ENCODE measurements around the gene KCTD13. TPM values are rescaled to one million over a fixed set of nuclear protein-coding genes. Genes with fewer than 3 reads are reported as not detected.
"Not testable (repeated sequence)": the region's sequence is repeated elsewhere in the genome, so short reads cannot be mapped to it uniquely, and the experiment has no call there.

The KCTD13 gene
- polyA plus RNA-seq, 3 donors = 15.2 to 31.7 (median 16.6) TPM

DNA sequence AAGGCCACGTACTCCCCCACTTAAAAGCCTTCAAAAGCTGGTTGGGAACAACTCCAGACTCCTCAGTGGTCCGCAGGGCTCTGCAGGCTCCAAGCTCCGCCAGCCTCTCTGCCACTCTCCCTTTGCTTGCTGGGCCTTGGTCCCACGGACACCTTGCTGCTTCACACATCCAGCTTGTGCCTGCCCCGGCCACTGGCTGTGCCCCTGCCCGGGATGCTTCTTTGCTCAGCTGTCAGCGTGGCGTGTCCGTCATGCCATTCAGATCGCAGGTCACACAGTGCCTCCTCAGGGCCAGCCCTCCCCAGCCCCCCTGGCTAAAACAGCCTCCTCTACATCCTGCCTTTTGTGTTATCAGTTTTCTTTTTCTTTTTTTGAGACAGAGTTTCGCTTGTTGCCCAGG is 13.9 kb downstream of the KCTD13 start:
- DNase-seq (ENCODE audit: extremely low read depth in 1 of 11, low read depth in 9 of 11, low spot score in 4 of 11) = no peak

DNA sequence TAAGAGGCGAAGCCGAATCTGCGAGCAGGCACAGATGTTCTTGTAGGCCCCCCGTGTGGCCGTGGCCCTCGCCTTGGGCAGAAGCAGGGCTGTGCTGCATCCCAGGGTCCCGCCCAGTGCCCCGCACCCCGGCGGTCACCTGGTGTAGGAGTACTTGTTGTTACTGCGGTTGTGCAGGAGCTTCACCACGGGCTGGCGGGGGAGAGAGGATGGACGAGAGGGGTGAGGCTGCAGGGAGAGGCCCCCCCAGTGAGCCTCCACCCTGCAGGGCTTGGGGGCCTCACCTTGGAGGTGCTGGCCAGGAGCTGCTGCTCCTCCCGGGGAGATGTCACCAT is 14.4 kb downstream of the KCTD13 start:
- DNase-seq (ENCODE audit: extremely low read depth in 1 of 11, low read depth in 9 of 11, low spot score in 4 of 11) = no peak

DNA sequence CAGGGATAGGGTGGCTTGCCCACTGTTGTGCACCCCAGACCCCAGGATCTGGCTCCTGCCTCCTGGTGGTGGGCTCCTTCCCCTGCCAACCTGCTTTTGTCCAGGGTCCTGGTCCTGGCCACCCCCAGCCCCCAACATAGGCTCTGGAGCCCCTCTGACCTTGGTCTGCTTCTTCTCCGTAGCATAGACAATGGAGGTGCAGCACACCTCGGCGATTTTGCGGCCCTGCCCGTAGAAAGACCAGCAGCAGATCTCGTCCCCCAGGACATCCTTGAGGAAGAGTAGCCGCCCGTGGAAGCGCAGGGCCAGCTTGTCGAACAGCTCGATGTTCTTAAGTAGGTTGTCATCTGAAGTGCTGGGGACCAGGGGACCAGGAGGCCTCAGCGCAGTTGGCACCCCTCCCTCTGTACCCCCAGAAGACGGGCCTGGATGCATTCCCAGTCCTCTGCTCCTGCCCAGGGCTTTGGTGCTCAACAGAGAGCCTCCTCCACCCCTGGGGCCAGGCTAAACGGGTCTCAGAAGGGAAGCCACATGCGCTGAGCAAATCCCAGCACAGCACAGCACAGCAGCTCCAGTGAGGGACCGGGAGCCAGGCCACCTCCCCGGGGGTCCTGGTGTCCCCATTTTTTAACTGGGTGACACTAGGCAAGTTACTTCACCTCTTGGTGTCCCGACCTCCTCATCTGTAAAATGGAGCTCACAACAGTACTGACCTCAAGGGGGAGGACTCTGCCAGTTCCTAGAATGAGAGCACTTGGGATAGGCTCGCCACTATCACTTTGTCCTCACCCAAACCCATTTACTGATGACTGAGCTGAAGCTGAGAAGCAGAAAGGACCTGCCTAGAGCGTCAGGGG is 15.0 kb downstream of the KCTD13 start:
- DNase-seq (ENCODE audit: extremely low read depth in 1 of 11, low read depth in 9 of 11, low spot score in 4 of 11) = no peak

DNA sequence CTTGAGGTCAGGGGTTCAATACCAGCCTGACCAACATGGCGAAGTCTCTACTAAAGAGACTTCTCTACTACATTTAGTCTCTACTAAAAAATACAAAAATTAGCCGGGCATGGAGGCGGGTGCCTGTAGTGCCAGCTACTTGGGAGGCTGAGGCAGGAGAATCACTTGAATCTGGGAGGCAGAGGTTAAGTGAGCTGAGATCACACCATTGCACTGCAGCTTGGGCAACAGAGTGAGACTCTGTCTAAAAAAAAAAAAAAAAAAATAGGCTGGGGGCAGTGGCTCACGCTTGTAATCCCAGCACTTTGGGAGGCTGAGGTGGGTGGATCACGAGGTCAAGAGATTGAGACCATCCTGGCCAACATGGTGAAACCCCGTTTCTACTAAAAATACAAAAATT is 16.2 kb downstream of the KCTD13 start:
- DNase-seq (ENCODE audit: extremely low read depth in 1 of 11, low read depth in 9 of 11, low spot score in 4 of 11) = not testable (repeated sequence)

DNA sequence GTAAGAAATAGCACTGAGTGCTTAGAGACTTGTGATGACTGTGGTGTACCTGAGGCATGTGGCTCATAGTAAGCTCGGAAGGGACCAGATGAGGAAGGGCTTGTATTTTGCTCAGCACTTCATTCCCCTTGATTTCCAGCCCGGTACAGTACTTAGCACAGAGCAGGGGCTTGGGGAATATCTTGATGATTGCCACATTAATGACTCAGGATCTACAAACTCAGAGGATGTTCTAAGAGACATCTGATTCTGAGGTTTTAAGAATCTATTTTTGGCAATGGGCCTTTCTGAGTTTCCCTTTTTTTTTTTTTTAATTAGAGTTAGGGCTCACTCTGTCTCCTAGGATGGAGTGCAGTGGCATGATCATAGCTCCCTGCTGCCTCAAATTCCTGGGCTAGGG is 16.6 kb downstream of the KCTD13 start:
- no peak for DNase-seq (ENCODE audit: extremely low read depth in 1 of 11, low read depth in 9 of 11, low spot score in 4 of 11)

DNA sequence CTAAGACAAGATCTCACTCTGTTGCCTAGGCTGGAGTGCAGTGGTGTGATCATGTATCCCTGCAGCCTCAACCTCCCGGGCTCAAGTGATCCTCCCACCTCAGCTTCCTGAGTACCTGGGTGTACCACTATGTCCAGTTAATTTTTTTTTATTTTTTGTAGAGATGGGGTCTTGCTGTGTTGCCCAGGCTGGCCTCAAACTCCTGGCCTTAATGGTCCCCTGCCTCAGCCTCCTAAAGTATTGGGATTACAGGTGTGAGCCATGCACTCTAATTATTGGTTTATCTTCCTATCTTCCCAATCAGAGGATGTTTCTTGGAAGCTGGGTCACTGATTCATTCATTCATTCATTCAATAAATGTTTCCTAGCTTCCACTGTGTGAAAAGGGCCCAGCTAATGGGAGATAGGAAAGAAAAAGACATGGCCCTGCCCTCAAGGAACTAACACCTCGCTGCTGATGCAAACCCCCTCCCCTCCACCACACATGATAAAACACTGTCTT is 17.3 kb downstream of the KCTD13 start:
- DNase-seq (ENCODE audit: extremely low read depth in 1 of 11, low read depth in 9 of 11, low spot score in 4 of 11) = no peak

DNA sequence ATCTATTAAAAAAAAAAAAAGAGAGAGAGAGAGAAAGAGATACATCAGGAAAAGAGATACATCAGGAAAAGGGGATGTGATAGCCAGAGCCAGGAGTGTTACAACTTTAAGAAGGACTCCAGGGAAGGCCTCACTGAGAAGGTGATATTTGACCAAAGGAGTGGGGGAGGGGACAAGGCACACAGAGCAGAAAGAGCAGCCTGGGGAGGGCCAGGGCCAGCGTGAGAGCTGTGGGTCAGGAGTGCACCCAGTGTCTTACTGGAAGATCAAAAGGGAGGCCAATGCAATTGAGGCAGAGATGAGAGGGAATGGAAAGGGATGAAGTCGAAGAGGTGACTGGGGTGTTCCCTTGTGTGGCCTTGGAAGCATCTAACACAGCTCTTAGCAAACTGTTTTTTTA is 18.1 kb downstream of the KCTD13 start:
- DNase-seq (ENCODE audit: extremely low read depth in 1 of 11, low read depth in 9 of 11, low spot score in 4 of 11) = no peak

DNA sequence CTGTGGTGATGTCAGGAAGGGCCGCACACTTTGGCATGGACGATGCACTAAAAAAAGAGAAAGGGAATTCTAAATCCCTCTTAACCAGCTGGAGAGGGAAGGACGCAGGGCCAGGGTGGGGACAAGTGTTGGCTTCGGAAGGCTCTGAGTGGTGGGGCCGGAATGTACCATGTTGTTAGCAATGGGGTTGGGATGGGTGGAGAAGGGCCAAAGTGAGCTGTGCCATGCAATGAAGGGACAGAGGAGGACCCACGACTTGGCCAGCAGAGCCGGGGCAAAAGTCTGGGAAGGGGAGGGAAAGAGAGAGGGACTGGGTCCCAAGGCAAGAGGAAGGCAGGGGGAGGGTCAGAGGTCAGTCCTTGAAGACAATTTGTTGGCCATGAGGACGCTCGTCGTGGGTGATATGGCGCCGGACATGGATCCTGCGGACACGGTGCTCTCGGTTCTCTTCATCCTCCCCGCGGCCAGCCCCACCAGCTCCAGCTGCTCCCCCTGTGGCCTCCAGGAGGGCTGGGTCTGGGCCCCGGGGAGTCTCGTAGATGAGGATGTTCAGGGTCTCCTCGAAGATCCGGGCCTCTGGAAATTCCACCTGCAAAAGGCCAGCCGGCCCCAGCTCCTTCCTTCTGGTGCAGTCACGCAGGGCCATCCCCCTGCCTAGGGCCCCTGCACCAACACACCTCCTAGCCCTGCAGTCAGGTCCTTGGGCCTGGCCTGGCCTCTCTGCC is 19.3 kb downstream of the KCTD13 start:
- DNase-seq (ENCODE audit: extremely low read depth in 1 of 11, low read depth in 9 of 11, low spot score in 4 of 11) = no peak

DNA sequence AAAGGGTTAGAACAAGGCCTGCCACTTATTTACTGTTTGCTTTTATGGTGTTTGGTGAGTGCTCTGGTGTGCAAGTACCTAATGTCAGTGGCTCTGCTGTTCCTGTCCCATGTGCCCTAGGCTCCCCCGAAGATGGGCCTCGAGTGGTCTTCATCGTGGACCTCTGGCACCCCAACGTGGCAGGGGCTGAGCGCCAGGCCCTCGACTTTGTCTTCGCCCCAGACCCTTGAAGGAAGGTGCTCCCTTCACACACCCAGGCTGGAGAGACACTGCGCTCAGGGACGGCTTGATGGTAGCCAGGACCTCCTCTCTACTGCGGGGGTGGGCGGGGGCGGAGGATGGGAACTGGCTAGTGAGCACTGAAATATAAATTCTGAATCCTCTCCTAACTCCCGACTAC is 20.4 kb downstream of the KCTD13 start:
- no peak for DNase-seq (ENCODE audit: extremely low read depth in 1 of 11, low read depth in 9 of 11, low spot score in 4 of 11)

DNA sequence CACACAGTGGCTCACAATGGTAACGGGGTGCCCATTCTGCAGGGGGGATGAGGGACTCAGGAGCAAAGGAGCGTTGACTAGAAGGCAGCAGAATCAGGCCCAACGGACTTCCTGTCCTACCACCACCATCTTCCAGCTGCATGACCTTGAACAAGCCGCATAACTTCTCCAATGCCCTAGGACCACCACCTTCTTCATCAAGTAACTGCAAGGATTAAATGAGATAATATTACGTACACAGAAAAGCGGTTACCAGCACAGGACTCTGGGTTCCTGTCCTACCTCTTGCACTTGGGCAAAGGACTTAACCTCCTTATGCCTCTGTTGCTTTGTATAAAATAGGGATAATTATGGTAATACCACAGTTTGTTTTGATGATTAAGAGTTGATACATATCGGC is 21.1 kb downstream of the KCTD13 start:
- no peak for DNase-seq (ENCODE audit: extremely low read depth in 1 of 11, low read depth in 9 of 11, low spot score in 4 of 11)

DNA sequence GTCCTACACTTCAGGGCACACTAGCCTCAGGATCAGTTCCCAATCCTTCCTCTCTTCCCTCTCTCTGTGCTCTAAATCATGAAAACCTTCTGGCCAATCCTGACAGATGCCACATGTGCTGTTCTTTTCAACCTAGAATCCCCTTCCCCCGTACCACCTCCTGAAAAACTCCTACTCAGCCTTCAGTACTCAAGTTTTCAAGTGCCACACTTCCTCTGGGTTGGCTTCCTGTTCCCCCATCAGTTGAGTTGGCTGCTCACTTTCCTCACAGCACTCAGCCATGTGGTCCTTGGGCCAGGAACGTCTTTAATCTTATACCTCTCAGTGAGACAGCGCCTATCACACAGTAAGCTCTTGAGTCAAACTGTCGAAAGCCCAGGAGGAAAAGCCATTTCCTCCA is 22.4 kb downstream of the KCTD13 start:
- DNase-seq (ENCODE audit: extremely low read depth in 1 of 11, low read depth in 9 of 11, low spot score in 4 of 11) = no peak

DNA sequence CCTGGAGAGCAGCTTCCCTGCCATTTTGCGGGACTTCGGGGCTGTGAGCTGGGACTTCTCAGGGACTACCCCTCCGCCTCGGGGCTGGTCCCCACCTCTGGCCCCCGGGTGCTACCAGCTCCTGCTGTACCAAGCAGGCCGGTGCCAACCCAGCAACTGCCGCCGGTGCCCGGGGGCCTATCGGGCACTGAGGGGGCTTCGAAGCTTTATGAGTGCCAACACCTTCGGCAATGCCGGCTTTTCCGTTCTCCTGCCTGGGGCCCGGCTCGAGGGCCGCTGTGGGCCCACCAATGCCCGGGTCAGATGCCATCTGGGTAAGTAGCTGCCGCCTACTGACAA is 24.4 kb downstream of the KCTD13 start:
- no peak for DNase-seq (ENCODE audit: extremely low read depth in 1 of 11, low read depth in 9 of 11, low spot score in 4 of 11)

DNA sequence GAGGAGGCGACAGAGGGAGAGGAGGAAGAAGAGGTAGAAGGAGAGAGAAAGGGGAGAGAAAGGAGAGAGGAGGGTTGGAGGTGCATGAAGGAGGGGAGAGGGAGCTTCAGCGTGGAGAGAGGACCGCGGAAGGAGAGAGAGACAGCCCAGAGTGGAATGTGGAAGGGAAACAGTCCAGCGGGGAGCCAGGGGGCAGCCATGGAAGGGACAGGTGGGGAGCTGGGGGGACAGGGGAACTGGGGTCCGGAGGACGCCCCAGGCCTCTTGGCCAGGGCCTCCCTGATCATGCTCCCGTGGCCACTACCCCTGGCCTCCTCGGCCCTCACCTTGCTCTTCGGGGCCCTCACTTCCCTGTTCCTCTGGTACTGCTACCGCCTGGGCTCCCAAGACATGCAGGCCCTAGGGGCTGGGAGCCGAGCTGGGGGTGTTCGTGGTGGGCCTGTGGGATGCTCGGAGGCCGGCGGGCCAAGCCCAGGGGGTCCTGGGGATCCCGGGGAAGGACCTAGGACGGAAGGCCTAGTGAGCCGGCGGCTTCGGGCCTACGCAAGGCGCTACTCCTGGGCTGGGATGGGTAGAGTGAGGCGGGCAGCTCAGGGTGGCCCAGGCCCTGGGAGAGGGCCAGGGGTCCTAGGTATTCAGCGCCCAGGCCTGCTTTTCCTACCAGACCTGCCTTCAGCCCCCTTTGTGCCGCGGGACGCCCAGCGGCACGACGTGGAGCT is 25.0 kb downstream of the KCTD13 start:
- DNase-seq (ENCODE audit: extremely low read depth in 1 of 11, low read depth in 9 of 11, low spot score in 4 of 11) = no peak

DNA sequence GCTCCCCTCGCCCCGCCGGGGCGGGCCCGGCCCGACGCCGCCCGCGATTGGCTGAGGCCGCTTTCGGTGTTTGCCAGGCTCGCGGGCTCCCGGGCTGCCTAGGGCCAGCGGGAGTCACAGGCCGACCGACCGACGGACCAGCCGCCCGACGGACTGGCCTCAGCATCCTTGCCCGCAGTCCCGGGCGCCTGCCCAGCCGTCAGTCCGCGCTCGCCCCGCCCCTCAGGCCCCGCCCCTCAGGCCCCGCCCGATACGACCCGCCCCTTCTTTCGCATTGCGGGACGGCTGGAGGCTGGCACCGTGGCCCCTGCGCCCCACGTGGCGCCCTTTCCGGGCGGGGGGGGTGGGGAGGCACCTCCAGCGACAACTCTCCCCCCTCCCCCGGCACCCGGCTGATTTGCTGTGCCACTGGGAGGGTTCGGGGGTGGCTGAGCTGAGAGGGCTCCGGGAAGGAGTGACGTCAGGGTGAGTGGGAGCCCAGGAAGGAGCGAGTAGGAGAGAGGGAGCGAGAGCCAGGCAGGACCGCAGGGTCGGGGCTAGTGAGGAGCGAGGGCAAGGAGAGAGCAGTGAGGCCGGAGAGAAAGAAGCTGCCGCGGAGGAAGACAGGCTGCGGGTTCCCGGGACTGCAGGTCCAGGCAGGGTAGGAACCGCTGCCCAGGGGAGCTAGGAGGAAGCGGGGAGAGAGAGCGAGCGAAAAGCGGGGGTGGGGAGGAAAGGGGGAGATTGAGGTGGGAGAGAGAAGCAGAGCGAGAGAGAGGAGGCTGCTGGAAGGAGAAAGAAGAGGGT is 25.7 kb downstream of the KCTD13 start, which contains the start of gene ASPHD1:
ASPHD1 (plus strand) TSS at position 387 of the 786 bp plus-strand sequence. CDS start 484 bp downstream, outside the sequence.
- peak in 9 of 11 donors; percentile 23 to 74 (median 51) for DNase-seq (ENCODE audit: extremely low read depth in 1 of 11, low read depth in 9 of 11, low spot score in 4 of 11)

DNA sequence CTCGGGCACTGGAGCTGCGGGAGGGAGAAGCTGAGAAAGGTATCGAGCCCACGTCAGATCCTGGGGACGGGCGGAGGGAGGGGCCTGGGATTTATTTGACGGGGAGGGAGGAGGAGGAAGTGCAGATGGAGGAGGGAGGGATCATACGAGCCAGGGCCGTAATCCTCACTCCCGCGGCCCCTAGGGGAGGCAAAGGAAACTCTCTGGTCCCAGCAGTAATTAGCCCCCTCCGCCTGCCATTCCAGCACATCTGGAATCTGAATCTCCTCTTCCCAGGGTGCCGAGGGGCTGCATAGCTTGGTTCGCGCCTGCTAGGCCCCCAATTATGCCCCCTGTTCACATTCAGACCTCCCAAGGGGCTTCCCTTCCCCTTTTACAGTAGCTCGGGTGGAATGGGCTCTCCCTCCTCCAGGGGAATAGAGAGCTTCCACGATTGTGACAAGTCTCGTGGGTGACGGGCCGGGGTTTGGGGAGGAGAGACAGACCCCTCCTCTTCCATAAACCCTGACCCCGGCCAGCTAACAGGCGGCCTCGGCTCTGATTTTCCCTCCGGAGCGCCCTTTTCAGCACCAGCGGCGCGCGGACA is 26.4 kb downstream of the KCTD13 start, which contains the start of gene SEZ6L2:
SEZ6L2 (minus strand) TSS at position 35 of the 586 bp plus-strand sequence. CDS start 531 bp downstream, outside the sequence.
- DNase-seq (ENCODE audit: extremely low read depth in 1 of 11, low read depth in 9 of 11, low spot score in 4 of 11) = peak; percentile 50 to 81 (median 70)

DNA sequence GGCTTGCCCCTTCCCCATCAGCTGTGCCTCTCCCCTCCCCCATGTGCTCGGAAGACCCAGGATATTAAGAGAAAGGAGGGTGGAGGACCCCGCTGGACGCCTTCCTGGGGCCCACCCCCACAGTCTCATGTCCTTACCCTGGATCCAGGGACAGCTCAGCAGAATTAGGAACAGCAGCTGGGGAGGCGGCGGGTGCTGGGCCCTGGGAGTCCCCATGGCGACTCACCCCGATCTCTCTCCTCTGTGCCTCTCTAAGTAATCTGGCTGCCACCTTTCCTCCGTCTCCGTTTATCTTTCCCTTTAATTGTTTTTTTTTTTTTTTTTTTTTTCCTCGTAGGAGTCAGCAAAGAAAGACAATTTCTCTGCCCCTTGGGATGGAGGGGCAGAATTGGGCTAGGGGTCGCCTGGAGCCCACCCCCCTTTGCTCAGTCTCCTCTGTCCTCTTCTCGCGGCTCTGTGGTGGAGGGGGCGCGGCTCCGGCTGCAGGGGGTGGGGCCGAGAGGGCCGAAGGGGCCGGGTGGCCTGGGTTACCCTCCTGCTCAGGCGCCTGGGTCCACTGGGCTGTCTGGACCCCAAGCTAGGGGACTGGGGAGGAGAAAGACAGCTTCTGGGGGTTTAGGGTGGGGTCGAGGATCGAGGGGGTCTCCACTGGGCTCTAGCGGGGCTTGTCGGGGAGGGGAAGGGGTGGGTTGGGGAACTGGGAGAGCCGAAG is 27.1 kb downstream of the KCTD13 start:
- peak in 2 of 11 donors; percentile 17 to 32 for DNase-seq (ENCODE audit: extremely low read depth in 1 of 11, low read depth in 9 of 11, low spot score in 4 of 11)

DNA sequence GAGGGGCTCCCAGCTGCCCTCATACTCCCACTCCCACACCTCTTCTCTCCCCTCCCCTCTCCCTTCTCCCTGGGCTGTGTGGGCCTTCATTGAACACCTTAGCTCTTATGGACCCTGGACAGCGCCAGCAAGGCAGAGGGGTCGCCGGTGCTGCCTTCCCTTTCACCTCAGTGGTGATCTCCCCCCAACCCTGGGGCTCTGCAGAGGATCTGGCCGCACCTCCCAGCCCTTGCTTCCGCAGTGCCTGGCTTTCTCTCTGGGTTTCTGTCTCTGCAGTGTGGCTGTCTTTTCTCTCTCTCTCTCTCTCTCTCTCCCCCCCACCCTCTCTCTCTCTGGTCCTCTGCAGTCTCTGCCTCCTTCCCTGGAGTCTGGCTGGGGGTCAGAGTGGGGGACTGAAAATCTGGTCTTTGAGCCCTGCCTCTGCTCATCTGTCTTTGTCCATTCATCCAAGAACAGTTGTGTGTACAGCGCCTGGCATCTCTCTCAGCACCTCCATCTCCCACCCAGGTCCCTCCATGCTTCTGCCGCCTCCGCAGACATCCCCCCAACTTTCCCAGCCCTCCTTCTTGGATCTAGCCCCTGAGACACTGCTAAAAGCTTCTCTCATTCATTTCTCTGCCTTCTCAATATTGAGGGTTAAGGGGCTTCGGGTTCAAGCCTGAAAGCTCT is 27.8 kb downstream of the KCTD13 start:
- peak in 1 of 11 donors; percentile 8 for DNase-seq (ENCODE audit: extremely low read depth in 1 of 11, low read depth in 9 of 11, low spot score in 4 of 11)

Data from renal cortex interstitium (tissue), 11 donors.